HepG2 (cell line): Measurements from ENCODE around the gene REPIN1. TPM values are rescaled to one million over a fixed set of nuclear protein-coding genes. Genes with fewer than 3 reads are reported as not detected.
A peak's percentile ranks its signal among the peaks of the same experiment; 100 is the strongest.

ENCODE experiments used
- ARID5B ChIP-seq: IDR thresholded peaks from 2 replicates; pipeline ENCODE4 v1.4.0; 2020; ENCODE audit warnings: mild to moderate bottlenecking, missing genetic modification reagents
- HDAC1 ChIP-seq: sonication (generic); formaldehyde crosslinking; IDR thresholded peaks from 2 replicates; pipeline ENCODE4 v1.5.1; 2020; ENCODE audit warnings: mild to moderate bottlenecking, missing genetic modification reagents
- KDM3A ChIP-seq: IDR thresholded peaks from 2 replicates; pipeline ENCODE4 v1.6.1; 2018; ENCODE audit warnings: low read depth, missing compliant biosample characterization
- MIER2 ChIP-seq: IDR thresholded peaks from 2 replicates; pipeline ENCODE4 v1.6.1; 2016; ENCODE audit warnings: missing biosample characterization, missing genetic modification reagents
- MTF2 ChIP-seq: sonication (generic); formaldehyde crosslinking; IDR thresholded peaks from 2 replicates; pipeline ENCODE4 v1.5.0; 2020; ENCODE audit warnings: missing genetic modification reagents, borderline replicate concordance
- NFRKB ChIP-seq: fragments of 450-650 bp; IDR thresholded peaks from 2 replicates; pipeline ENCODE4 v1.6.1; 2017
- RFXANK ChIP-seq: IDR thresholded peaks from 2 replicates; pipeline ENCODE4 v1.6.1; 2016
- RORA ChIP-seq: sonication (generic); formaldehyde crosslinking; IDR thresholded peaks from 2 replicates; pipeline ENCODE4 v1.5.0; 2020; ENCODE audit warnings: mild to moderate bottlenecking, missing genetic modification reagents, moderate library complexity
- SIX4 ChIP-seq: sonication (generic); formaldehyde crosslinking; IDR thresholded peaks from 2 replicates; pipeline ENCODE4 v1.4.0; 2020; ENCODE audit warnings: missing genetic modification reagents
- TERF1 ChIP-seq: sonication (generic); formaldehyde crosslinking; IDR thresholded peaks from 2 replicates; pipeline ENCODE4 v1.8.0; 2022; ENCODE audit warnings: mild to moderate bottlenecking, missing genetic modification reagents, moderate library complexity
- ZFP36L2 ChIP-seq: sonication (generic); formaldehyde crosslinking; IDR thresholded peaks from 2 replicates; pipeline ENCODE4 v1.4.0; 2020; ENCODE audit warnings: missing genetic modification reagents
- ZFP90 ChIP-seq: sonication (generic); formaldehyde crosslinking; IDR thresholded peaks from 2 replicates; pipeline ENCODE4 v1.8.0; 2022; ENCODE audit warnings: missing genetic modification reagents, mild to moderate bottlenecking, inconsistent platforms, borderline replicate concordance
- ZFYVE20 ChIP-seq: sonication (generic); formaldehyde crosslinking; IDR thresholded peaks from 2 replicates; pipeline ENCODE4 v1.8.0; 2023; ENCODE audit warnings: low read depth, mild to moderate bottlenecking, moderate library complexity, missing genetic modification reagents, borderline replicate concordance
- ZIK1 ChIP-seq: sonication (generic); formaldehyde crosslinking; IDR thresholded peaks from 2 replicates; pipeline ENCODE4 v1.5.0; 2020; ENCODE audit warnings: mild to moderate bottlenecking, low read depth, missing genetic modification reagents, borderline replicate concordance
- ZNF101 ChIP-seq: sonication (generic); formaldehyde crosslinking; IDR thresholded peaks from 2 replicates; pipeline ENCODE4 v1.4.0; 2020; ENCODE audit warnings: mild to moderate bottlenecking, low read depth, missing genetic modification reagents, borderline replicate concordance
- ZNF317 ChIP-seq: sonication (generic); formaldehyde crosslinking; IDR thresholded peaks from 2 replicates; pipeline ENCODE4 v1.5.0; 2020; ENCODE audit warnings: mild to moderate bottlenecking, missing genetic modification reagents
- ZNF33B ChIP-seq: sonication (generic); formaldehyde crosslinking; IDR thresholded peaks from 2 replicates; pipeline ENCODE4 v1.5.1; 2020; ENCODE audit warnings: mild to moderate bottlenecking, missing genetic modification reagents
- ZNF503 ChIP-seq: sonication (generic); formaldehyde crosslinking; IDR thresholded peaks from 2 replicates; pipeline ENCODE4 v1.4.0; 2020; ENCODE audit warnings: missing genetic modification reagents
- ZNF563 ChIP-seq: sonication (generic); formaldehyde crosslinking; IDR thresholded peaks from 2 replicates; pipeline ENCODE4 v1.8.0; 2022; ENCODE audit warnings: mild to moderate bottlenecking, moderate library complexity, missing genetic modification reagents
- ZNF572 ChIP-seq: sonication (generic); formaldehyde crosslinking; IDR thresholded peaks from 2 replicates; pipeline ENCODE4 v1.5.1; 2020; ENCODE audit warnings: mild to moderate bottlenecking, missing genetic modification reagents
- ZNF652 ChIP-seq: IDR thresholded peaks from 2 replicates; pipeline ENCODE4 v1.6.1; 2016; ENCODE audit warnings: low read depth, borderline replicate concordance
- ZNF670 ChIP-seq: sonication (generic); formaldehyde crosslinking; IDR thresholded peaks from 2 replicates; pipeline ENCODE4 v1.8.0; 2022; ENCODE audit warnings: mild to moderate bottlenecking, missing genetic modification reagents, borderline replicate concordance
- ZNF883 ChIP-seq: sonication (generic); formaldehyde crosslinking; IDR thresholded peaks from 2 replicates; pipeline ENCODE4 v1.5.1; 2020; ENCODE audit warnings: mild to moderate bottlenecking, missing genetic modification reagents; ENCODE audit errors: not compliant biosample characterization
- polyA plus RNA-seq, 8 experiments: library from polyadenylated mRNA; depleted of rRNA in 3 of 8; stranded (reverse) in 7 of 8; unstranded in 1 of 8; fragments of >200 nt; fragmentation: Illumina TruSeq in 4 of 8; extraction: Trizol in 4 of 8; gene quantifications; 2 replicates each; pipeline versions ENCODE4 v1.2.1 to v1.2.3, GENCODE V29; 2011 to 2016; ENCODE audit warnings: low read depth in 4 of 8, missing spikeins in 1 of 8, mixed read lengths in 1 of 8; ENCODE audit not compliant: insufficient read depth in 1 of 8
- total RNA-seq, 5 experiments: library from RNA; depleted of rRNA; stranded (reverse); fragments of >200 nt; fragmentation: Illumina TruSeq; extraction: Trizol; gene quantifications; 2 replicates each; pipeline ENCODE4 v1.2.3, GENCODE V29; 2016; ENCODE audit warnings: low read depth in 1 of 5
- TF ChIP-seq, protein P1 (sequence below): sonication (generic); formaldehyde crosslinking; IDR thresholded peaks from 2 replicates; pipeline ENCODE4 v1.5.0; 2020; ENCODE audit warnings: missing genetic modification reagents

REPIN1 gene
- total and polyA plus RNA-seq, 2 of the 13 experiments (the other 11 are each of a cell fraction or from before 2014, with no cell fraction given): 69.9 to 108 TPM

DNA sequence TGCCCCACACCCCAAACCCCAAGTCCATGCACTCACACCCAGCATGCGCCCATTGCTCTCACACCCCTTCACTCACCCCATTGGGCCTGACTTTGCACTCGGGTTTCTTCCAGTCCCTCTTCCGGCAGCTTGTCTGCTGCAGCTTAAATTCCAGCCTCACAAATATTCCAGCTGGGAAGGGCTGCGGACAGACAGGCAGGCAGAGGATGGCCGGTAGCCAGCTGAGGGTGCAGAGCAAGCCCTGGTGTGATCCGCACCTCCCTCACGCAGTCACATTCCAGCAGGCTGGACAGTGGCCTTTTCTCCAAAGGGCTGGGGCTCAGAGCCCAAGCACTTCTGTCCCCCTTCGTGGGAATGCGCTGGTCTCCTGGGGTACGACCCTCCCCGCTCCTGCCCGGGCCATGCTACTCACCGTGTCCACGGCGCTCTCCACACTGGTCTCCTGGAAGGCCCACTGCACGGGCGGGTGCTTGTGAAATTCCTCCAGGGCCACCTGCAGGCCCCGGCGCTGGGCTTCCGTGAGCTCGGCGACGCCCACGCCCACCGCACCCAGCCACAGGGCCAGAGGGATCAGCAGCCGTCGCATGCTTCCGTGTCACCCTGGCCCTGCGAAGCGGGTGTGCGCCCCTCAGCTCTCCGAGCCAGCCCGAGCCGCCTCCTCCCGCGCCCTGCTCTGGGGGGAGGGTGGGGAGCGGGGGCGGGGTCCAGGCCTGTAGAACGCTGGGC, 28.4 kb upstream of the REPIN1 start (continued):
- no peak for TF ChIP-seq MTF2 (CRISPR knock-in tag)
- no peak for TF ChIP-seq ZNF317 (CRISPR knock-in tag)
- no peak for TF ChIP-seq SIX4 (CRISPR knock-in tag)
- no peak; the same call in 1 of the 2 replicates for TF ChIP-seq MIER2 (CRISPR knock-in tag)
- TF ChIP-seq, protein P1, sequence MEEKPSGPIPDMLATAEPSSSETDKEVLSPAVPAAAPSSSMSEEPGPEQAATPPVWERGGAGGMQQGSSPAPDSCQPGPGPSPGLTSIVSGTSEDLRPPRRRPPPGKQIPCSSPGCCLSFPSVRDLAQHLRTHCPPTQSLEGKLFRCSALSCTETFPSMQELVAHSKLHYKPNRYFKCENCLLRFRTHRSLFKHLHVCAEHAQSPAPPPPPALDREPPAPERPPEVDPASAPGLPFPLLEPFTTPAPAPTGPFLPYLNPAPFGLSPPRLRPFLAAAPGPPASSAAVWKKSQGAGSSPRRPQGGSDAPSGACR (CRISPR knock-in tag): no peak
- TF ChIP-seq ZNF670: no peak
- TF ChIP-seq RFXANK (CRISPR knock-in tag): no peak
- no peak for TF ChIP-seq ZNF33B
- no peak for TF ChIP-seq ZIK1
- no peak for TF ChIP-seq ZNF883 (CRISPR knock-in tag)
- TF ChIP-seq ZNF563 (CRISPR knock-in tag): peak; percentile 53; the same call in 1 of the 2 replicates
- TF ChIP-seq HDAC1 (CRISPR knock-in tag): peak; percentile 45
- no peak for TF ChIP-seq ZNF652
- no peak for TF ChIP-seq ZFP90 (CRISPR knock-in tag)
- TF ChIP-seq ZNF572 (CRISPR knock-in tag): no peak
- TF ChIP-seq KDM3A (CRISPR knock-in tag): no peak
- no peak for TF ChIP-seq ZNF503 (CRISPR knock-in tag)
- no peak for TF ChIP-seq NFRKB
- no peak for TF ChIP-seq RORA (CRISPR knock-in tag)
- no peak for TF ChIP-seq ZNF101 (CRISPR knock-in tag)
- no peak for TF ChIP-seq ARID5B (CRISPR knock-in tag)
- no peak for TF ChIP-seq ZFP36L2 (CRISPR knock-in tag)
- TF ChIP-seq ZFYVE20: no peak
- TF ChIP-seq TERF1 (CRISPR knock-in tag): no peak
